Measurements from ENCODE around the gene DNAH8. TPM values are rescaled to one million over a fixed set of nuclear protein-coding genes. Genes with fewer than 3 reads are reported as not detected.
"Not testable (repeated sequence)": the region's sequence is repeated elsewhere in the genome, so short reads cannot be mapped to it uniquely, and the experiment has no call there.

The DNAH8 gene
- polyA plus RNA-seq, 4 donors = 0.35 to 0.57 (median 0.39) TPM

GRCh38 chr6:38794682-38795081 lies 79.6 kb downstream of the DNAH8 start:
- no peak for DNase-seq (ENCODE audit: low read depth in 4 of 4, low spot score in 2 of 4)

- DNase-seq (ENCODE audit: low read depth in 4 of 4, low spot score in 2 of 4) = no peak
Observed at GRCh38 chr6:38796006-38796405, 80.9 kb downstream of the DNAH8 start.

- DNase-seq (ENCODE audit: low read depth in 4 of 4, low spot score in 2 of 4) = not testable (repeated sequence)
Observed at GRCh38 chr6:38796437-38796836, 81.3 kb downstream of the DNAH8 start.

- no peak for DNase-seq (ENCODE audit: low read depth in 4 of 4, low spot score in 2 of 4)
Observed at GRCh38 chr6:38796850-38797249, 81.7 kb downstream of the DNAH8 start.

GRCh38 chr6:38797391-38797790 lies 82.3 kb downstream of the DNAH8 start:
- DNase-seq (ENCODE audit: low read depth in 4 of 4, low spot score in 2 of 4) = no peak

- DNase-seq (ENCODE audit: low read depth in 4 of 4, low spot score in 2 of 4) = no peak
Observed at GRCh38 chr6:38799529-38800184, 84.5 kb downstream of the DNAH8 start.

- DNase-seq (ENCODE audit: low read depth in 4 of 4, low spot score in 2 of 4) = no peak
Observed at GRCh38 chr6:38801305-38801704, 86.2 kb downstream of the DNAH8 start.

- no peak for DNase-seq (ENCODE audit: low read depth in 4 of 4, low spot score in 2 of 4)
Observed at GRCh38 chr6:38802497-38802896, 87.4 kb downstream of the DNAH8 start.

- no peak for DNase-seq (ENCODE audit: low read depth in 4 of 4, low spot score in 2 of 4)
Observed at GRCh38 chr6:38803129-38803528, 88.0 kb downstream of the DNAH8 start.

- no peak for DNase-seq (ENCODE audit: low read depth in 4 of 4, low spot score in 2 of 4)
Observed at GRCh38 chr6:38804358-38804757, 89.2 kb downstream of the DNAH8 start.

- DNase-seq (ENCODE audit: low read depth in 4 of 4, low spot score in 2 of 4) = no peak
Observed at GRCh38 chr6:38805127-38805655, 90.1 kb downstream of the DNAH8 start.

GRCh38 chr6:38805692-38806091 lies 90.6 kb downstream of the DNAH8 start:
- DNase-seq (ENCODE audit: low read depth in 4 of 4, low spot score in 2 of 4) = no peak

- no peak for DNase-seq (ENCODE audit: low read depth in 4 of 4, low spot score in 2 of 4)
Observed at GRCh38 chr6:38806271-38806670, 91.2 kb downstream of the DNAH8 start.

- no peak for DNase-seq (ENCODE audit: low read depth in 4 of 4, low spot score in 2 of 4)
Observed at GRCh38 chr6:38806833-38807232, 91.7 kb downstream of the DNAH8 start.

- DNase-seq (ENCODE audit: low read depth in 4 of 4, low spot score in 2 of 4) = no peak
Observed at GRCh38 chr6:38808039-38808438, 92.9 kb downstream of the DNAH8 start.

GRCh38 chr6:38813041-38813823 lies 98.1 kb downstream of the DNAH8 start:
- no peak for DNase-seq (ENCODE audit: low read depth in 4 of 4, low spot score in 2 of 4)

- no peak for DNase-seq (ENCODE audit: low read depth in 4 of 4, low spot score in 2 of 4)
Observed at GRCh38 chr6:38814761-38815160, 99.7 kb downstream of the DNAH8 start.

GRCh38 chr6:38815250-38815649 lies 100.1 kb downstream of the DNAH8 start:
- DNase-seq (ENCODE audit: low read depth in 4 of 4, low spot score in 2 of 4) = no peak

- DNase-seq (ENCODE audit: low read depth in 4 of 4, low spot score in 2 of 4) = no peak
Observed at GRCh38 chr6:38818691-38819090, 103.6 kb downstream of the DNAH8 start.

GRCh38 chr6:38822963-38823362 lies 107.9 kb downstream of the DNAH8 start:
- DNase-seq (ENCODE audit: low read depth in 4 of 4, low spot score in 2 of 4) = no peak

GRCh38 chr6:38824243-38824894 lies 109.3 kb downstream of the DNAH8 start:
- no peak for DNase-seq (ENCODE audit: low read depth in 4 of 4, low spot score in 2 of 4)
